ENCODE results near the gene RALGPS2.

DNA sequence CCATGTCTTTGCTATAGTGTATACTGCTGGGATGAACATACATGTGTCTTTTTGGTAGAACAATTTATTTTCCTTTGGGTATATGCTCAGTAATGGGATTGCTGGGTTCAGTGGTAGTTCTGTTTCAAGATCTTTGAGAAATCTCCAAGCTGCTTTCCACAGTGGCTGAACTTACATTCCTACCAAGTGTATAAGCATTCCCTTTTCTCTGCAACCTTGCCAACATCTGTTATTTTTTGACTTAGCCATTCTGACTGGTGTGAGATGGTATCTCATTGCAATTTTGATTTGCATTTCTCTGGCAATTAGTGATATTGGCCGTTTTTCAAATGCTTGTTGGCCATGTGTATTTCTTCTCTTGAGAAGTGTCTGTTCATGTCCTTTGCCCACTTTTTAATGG, 183.3 kb downstream of the RALGPS2 start:
- TF ChIP-seq, protein P1, sequence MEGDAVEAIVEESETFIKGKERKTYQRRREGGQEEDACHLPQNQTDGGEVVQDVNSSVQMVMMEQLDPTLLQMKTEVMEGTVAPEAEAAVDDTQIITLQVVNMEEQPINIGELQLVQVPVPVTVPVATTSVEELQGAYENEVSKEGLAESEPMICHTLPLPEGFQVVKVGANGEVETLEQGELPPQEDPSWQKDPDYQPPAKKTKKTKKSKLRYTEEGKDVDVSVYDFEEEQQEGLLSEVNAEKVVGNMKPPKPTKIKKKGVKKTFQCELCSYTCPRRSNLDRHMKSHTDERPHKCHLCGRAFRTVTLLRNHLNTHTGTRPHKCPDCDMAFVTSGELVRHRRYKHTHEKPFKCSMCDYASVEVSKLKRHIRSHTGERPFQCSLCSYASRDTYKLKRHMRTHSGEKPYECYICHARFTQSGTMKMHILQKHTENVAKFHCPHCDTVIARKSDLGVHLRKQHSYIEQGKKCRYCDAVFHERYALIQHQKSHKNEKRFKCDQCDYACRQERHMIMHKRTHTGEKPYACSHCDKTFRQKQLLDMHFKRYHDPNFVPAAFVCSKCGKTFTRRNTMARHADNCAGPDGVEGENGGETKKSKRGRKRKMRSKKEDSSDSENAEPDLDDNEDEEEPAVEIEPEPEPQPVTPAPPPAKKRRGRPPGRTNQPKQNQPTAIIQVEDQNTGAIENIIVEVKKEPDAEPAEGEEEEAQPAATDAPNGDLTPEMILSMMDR (CRISPR knock-in tag; IDR thresholded peaks at IDR 0.05), result no peak
- TF ChIP-seq EP300 (IDR thresholded peaks at IDR 0.05; ENCODE audit: low read depth in 2 of 2, low read length in 2 of 2) (no peak), EP300 (CRISPR knock-in tag; IDR thresholded peaks at IDR 0.05; ENCODE audit: borderline replicate concordance) (no peak)
- TF ChIP-seq, protein P2, sequence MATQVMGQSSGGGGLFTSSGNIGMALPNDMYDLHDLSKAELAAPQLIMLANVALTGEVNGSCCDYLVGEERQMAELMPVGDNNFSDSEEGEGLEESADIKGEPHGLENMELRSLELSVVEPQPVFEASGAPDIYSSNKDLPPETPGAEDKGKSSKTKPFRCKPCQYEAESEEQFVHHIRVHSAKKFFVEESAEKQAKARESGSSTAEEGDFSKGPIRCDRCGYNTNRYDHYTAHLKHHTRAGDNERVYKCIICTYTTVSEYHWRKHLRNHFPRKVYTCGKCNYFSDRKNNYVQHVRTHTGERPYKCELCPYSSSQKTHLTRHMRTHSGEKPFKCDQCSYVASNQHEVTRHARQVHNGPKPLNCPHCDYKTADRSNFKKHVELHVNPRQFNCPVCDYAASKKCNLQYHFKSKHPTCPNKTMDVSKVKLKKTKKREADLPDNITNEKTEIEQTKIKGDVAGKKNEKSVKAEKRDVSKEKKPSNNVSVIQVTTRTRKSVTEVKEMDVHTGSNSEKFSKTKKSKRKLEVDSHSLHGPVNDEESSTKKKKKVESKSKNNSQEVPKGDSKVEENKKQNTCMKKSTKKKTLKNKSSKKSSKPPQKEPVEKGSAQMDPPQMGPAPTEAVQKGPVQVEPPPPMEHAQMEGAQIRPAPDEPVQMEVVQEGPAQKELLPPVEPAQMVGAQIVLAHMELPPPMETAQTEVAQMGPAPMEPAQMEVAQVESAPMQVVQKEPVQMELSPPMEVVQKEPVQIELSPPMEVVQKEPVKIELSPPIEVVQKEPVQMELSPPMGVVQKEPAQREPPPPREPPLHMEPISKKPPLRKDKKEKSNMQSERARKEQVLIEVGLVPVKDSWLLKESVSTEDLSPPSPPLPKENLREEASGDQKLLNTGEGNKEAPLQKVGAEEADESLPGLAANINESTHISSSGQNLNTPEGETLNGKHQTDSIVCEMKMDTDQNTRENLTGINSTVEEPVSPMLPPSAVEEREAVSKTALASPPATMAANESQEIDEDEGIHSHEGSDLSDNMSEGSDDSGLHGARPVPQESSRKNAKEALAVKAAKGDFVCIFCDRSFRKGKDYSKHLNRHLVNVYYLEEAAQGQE (IDR thresholded peaks at IDR 0.05; ENCODE audit: borderline replicate concordance in 1 of 2, low read depth in 1 of 2, low read length in 2 of 2), result no peak

All from HepG2 (cell line).